H9 (cell line): ENCODE results near the gene GLCCI1. TPM values are rescaled to one million over a fixed set of nuclear protein-coding genes. Genes with fewer than 3 reads are reported as not detected.
"Not testable (repeated sequence)": the region's sequence is repeated elsewhere in the genome, so short reads cannot be mapped to it uniquely, and the experiment has no call there.

Experiments used
- DNase-seq: peaks from one replicate; pipeline ENCODE4 v3.0.0-alpha.2; 2017
- H2AFZ ChIP-seq: one replicate; pipeline ENCODE4 v1.6.1; 2013; ENCODE audit warnings: mild to moderate bottlenecking, low read length, control low read depth, moderate library complexity
- H2AK5ac ChIP-seq: 2 replicates; pipeline ENCODE4 v1.6.1; 2013; ENCODE audit warnings: low read length, control low read depth, mixed read lengths; ENCODE audit not compliant: insufficient read length
- H2BK120ac ChIP-seq: one replicate; pipeline ENCODE4 v1.6.1; 2013; ENCODE audit warnings: low read depth, mild to moderate bottlenecking, low read length, control low read depth, inconsistent platforms; ENCODE audit not compliant: poor library complexity, severe bottlenecking
- H2BK12ac ChIP-seq: 2 replicates; pipeline ENCODE4 v1.6.1; 2013; ENCODE audit warnings: low read length, control low read depth, mixed read lengths, low read depth; ENCODE audit not compliant: insufficient read length
- H2BK15ac ChIP-seq: 2 replicates; pipeline ENCODE4 v1.6.1; 2013; ENCODE audit warnings: low read depth, low read length, control low read depth
- H2BK20ac ChIP-seq: one replicate; pipeline ENCODE4 v1.6.1; 2013; ENCODE audit warnings: low read depth, mild to moderate bottlenecking, low read length, control low read depth, inconsistent platforms; ENCODE audit not compliant: poor library complexity, severe bottlenecking
- H2BK5ac ChIP-seq: 2 replicates; pipeline ENCODE4 v1.6.1; 2013; ENCODE audit warnings: low read length, control low read depth, mixed read lengths; ENCODE audit not compliant: insufficient read length
- H3K14ac ChIP-seq: 2 replicates; pipeline ENCODE4 v1.6.1; 2013; ENCODE audit warnings: low read length, control low read depth; ENCODE audit not compliant: insufficient read depth
- H3K18ac ChIP-seq: 2 replicates; pipeline ENCODE4 v1.6.1; 2013; ENCODE audit warnings: low read depth, mild to moderate bottlenecking, mixed read lengths, low read length, control low read depth; ENCODE audit not compliant: insufficient read length
- H3K23ac ChIP-seq: 2 replicates; pipeline ENCODE4 v1.6.1; 2013; ENCODE audit warnings: low read length, control low read depth, mixed read lengths, low read depth; ENCODE audit not compliant: insufficient read length
- H3K23me2 ChIP-seq: 2 replicates; pipeline ENCODE4 v1.6.1; 2013; ENCODE audit warnings: low read depth, mild to moderate bottlenecking, mixed read lengths, low read length, control low read depth; ENCODE audit not compliant: insufficient read length, poor library complexity, severe bottlenecking
- H3K27ac ChIP-seq: 2 replicates; pipeline ENCODE4 v1.5.1; 2013; ENCODE audit warnings: low read length, control low read depth, mixed read lengths, low read depth; ENCODE audit not compliant: insufficient read length
- H3K27me3 ChIP-seq: 2 replicates; pipeline ENCODE4 v1.6.1; 2013; ENCODE audit warnings: low read length, control low read depth, inconsistent platforms; ENCODE audit not compliant: insufficient read depth
- H3K4ac ChIP-seq: 2 replicates; pipeline ENCODE4 v1.6.1; 2013; ENCODE audit warnings: low read depth, mild to moderate bottlenecking, control low read depth, inconsistent platforms, low read length, moderate library complexity
- H3K4me1 ChIP-seq: 2 replicates; pipeline ENCODE4 v1.6.1; 2013; ENCODE audit warnings: low read length, control low read depth, inconsistent platforms; ENCODE audit not compliant: insufficient read depth
- H3K4me2 ChIP-seq: 2 replicates; pipeline ENCODE4 v1.6.1; 2013; ENCODE audit warnings: low read length, control low read depth, mixed read lengths; ENCODE audit not compliant: insufficient read length, insufficient read depth
- H3K56ac ChIP-seq: 2 replicates; pipeline ENCODE4 v1.6.1; 2013; ENCODE audit warnings: low read depth, mild to moderate bottlenecking, mixed read lengths, low read length, control low read depth; ENCODE audit not compliant: insufficient read length
- H3K79me1 ChIP-seq: 2 replicates; pipeline ENCODE4 v1.6.1; 2013; ENCODE audit warnings: low read depth, mild to moderate bottlenecking, moderate library complexity, low read length, control low read depth, inconsistent platforms; ENCODE audit not compliant: insufficient read depth, poor library complexity, severe bottlenecking
- H3K79me2 ChIP-seq: 2 replicates; pipeline ENCODE4 v1.6.1; 2013; ENCODE audit warnings: low read length, control low read depth, inconsistent platforms; ENCODE audit not compliant: insufficient read depth
- H3K9ac ChIP-seq: 2 replicates; pipeline ENCODE4 v1.6.1; 2013; ENCODE audit warnings: low read length, control low read depth, mixed read lengths; ENCODE audit not compliant: insufficient read length; ENCODE audit errors: extremely low read depth
- H3K9me3 ChIP-seq: one replicate; pipeline ENCODE4 v1.6.1; 2013; ENCODE audit warnings: low read depth, low read length, inconsistent platforms; ENCODE audit not compliant: control insufficient read depth
- H3T11ph ChIP-seq: one replicate; pipeline ENCODE4 v1.6.1; 2013; ENCODE audit warnings: mild to moderate bottlenecking, low read length, control low read depth, inconsistent platforms
- H4K20me1 ChIP-seq: one replicate; pipeline ENCODE4 v1.6.1; 2013; ENCODE audit not compliant: control insufficient read depth, insufficient read length, insufficient read depth
- H4K5ac ChIP-seq: 2 replicates; pipeline ENCODE4 v1.6.1; 2013; ENCODE audit warnings: low read depth, mild to moderate bottlenecking, mixed read lengths, low read length, control low read depth; ENCODE audit not compliant: insufficient read length
- H4K8ac ChIP-seq: replicated peaks from 2 replicates; pipeline ENCODE4 v1.6.1; 2013; ENCODE audit warnings: low read length, control low read depth, mixed read lengths, low read depth; ENCODE audit not compliant: insufficient read length
- H4K91ac ChIP-seq: 2 replicates; pipeline ENCODE4 v1.6.1; 2013; ENCODE audit warnings: low read depth, mild to moderate bottlenecking, moderate library complexity, mixed read lengths, low read length, control low read depth; ENCODE audit not compliant: insufficient read length
- H3K27ac Mint-ChIP-seq, 3 experiments: 2 replicates in 2 of 3; 3 replicates in 1 of 3; pipeline ENCODE4 v1.8.0; 2020 to 2021; ENCODE audit warnings: mixed read lengths in 3 of 3, mild to moderate bottlenecking in 1 of 3, moderate library complexity in 1 of 3
- H3K27me3 Mint-ChIP-seq: 2 replicates; pipeline ENCODE4 v1.8.0; 2021; ENCODE audit warnings: low read depth, mild to moderate bottlenecking, moderate library complexity, mixed read lengths
- H3K36me3 Mint-ChIP-seq, 3 experiments: 2 replicates in 2 of 3; 3 replicates in 1 of 3; pipeline ENCODE4 v1.8.0; 2020 to 2021; ENCODE audit warnings: low read depth in 3 of 3, mixed read lengths in 3 of 3; ENCODE audit not compliant: insufficient read depth in 1 of 3
- H3K4me1 Mint-ChIP-seq, 2 experiments: 2 replicates each; pipeline ENCODE4 v1.8.0; 2020; ENCODE audit warnings: mixed read lengths in 2 of 2
- H3K4me3 Mint-ChIP-seq, 2 experiments: 2 replicates in 1 of 2; 3 replicates in 1 of 2; pipeline ENCODE4 v1.8.0; 2020 to 2021; ENCODE audit warnings: mild to moderate bottlenecking in 2 of 2, mixed read lengths in 2 of 2, moderate library complexity in 1 of 2
- H3K9me3 Mint-ChIP-seq, 2 experiments: 2 replicates in 1 of 2; 3 replicates in 1 of 2; pipeline ENCODE4 v1.8.0; 2020; ENCODE audit warnings: mild to moderate bottlenecking in 2 of 2, mixed read lengths in 2 of 2, moderate library complexity in 1 of 2
- CTCF ChIP-seq: fragments of 200-600 bp; sonication (generic); conservative IDR thresholded peaks from 3 replicates; pipeline ENCODE4 v1.8.0; 2021; ENCODE audit warnings: antibody characterized with exemption, mild to moderate bottlenecking
- WGBS: extraction: QIAGEN DNeasy Blood & Tissue Kit; methylation state at CpG from one replicate; pipeline ENCODE4 v1.1.7; 2013; ENCODE audit warnings: missing lambda C conversion rate, low lambda C conversion rate, mixed read lengths; ENCODE audit not compliant: insufficient read length; ENCODE audit errors: extremely low coverage; 5-methylcytosine and 5-hydroxymethylcytosine counted together
- total RNA-seq: library from RNA; stranded (reverse); gene quantifications from 2 replicates; pipeline ENCODE4 v1.2.1, GENCODE V29; 2021

GLCCI1 gene
- total RNA-seq, 1 experiment from 2014 or later = 19.1 TPM

- Histone ChIP-seq H4K91ac (no peak overlapping the region), H3K9ac (no peak overlapping the region), H4K5ac (no peak overlapping the region), H3K23ac (no peak overlapping the region), H3K4me1 (no peaks in the 10 kb centered on the region), H2AFZ (no peak overlapping the region), H3T11ph (no peak overlapping the region), H2BK5ac (no peak overlapping the region), H2BK12ac (no peak overlapping the region), H3K18ac (no peak overlapping the region), H4K8ac (no peak overlapping the region), H2BK120ac (no peak overlapping the region), H3K14ac (no peak overlapping the region), H3K27ac (no peak overlapping the region), H2BK20ac (no peak overlapping the region), H3K27me3 (no peaks in the 10 kb centered on the region), H3K23me2 (no peaks in the 10 kb centered on the region), H2AK5ac (no peak overlapping the region), H3K56ac (no peak overlapping the region), H3K79me1 (no peaks in the 10 kb centered on the region), H3K79me2 (peaks cover 2% of the 10 kb centered on the region; the same call in 1 of the 2 replicates), H3K9me3 (peaks cover 6% of the 10 kb centered on the region), H4K20me1 (no peaks in the 10 kb centered on the region), H3K4ac (no peak overlapping the region), H2BK15ac (no peak overlapping the region), H3K4me2 (no peak overlapping the region)
- DNase-seq = no peak
- Mint-ChIP-seq H3K4me3 (no peak overlapping the region), H3K27me3 (no peaks in the 10 kb centered on the region), H3K9me3 (peaks cover 24 to 26% of the 10 kb centered on the region in 2 experiments), H3K4me1 (peaks cover 4 to 8% of the 10 kb centered on the region in 2 experiments; a peak in 3 of 4 replicates), H3K36me3 (peaks cover 20 to 34% (median 21%) of the 10 kb centered on the region in 3 experiments), H3K27ac (no peak overlapping the region)
- TF ChIP-seq CTCF = no peak
- WGBS = no CpG with 5 or more reads among the region's 1 CpG
Measured at GRCh38 chr7:7992506-7992905, 23.9 kb downstream of the GLCCI1 start.

- not testable (repeated sequence) for H3K4me1 ChIP-seq, H3K14ac ChIP-seq, H4K91ac ChIP-seq, H3K9ac ChIP-seq, H3K23ac ChIP-seq, H3K27ac Mint-ChIP-seq, H2BK120ac ChIP-seq, H4K5ac ChIP-seq, H3K18ac ChIP-seq, H3K4me2 ChIP-seq, H3K79me1 ChIP-seq, H3K4ac ChIP-seq, H2BK20ac ChIP-seq, H2BK5ac ChIP-seq, DNase-seq, H4K20me1 ChIP-seq, H2BK12ac ChIP-seq, H3K27ac ChIP-seq, H2BK15ac ChIP-seq, H3T11ph ChIP-seq, H3K27me3 Mint-ChIP-seq, H3K9me3 ChIP-seq, H2AK5ac ChIP-seq, H3K4me1 Mint-ChIP-seq, H3K23me2 ChIP-seq, H3K27me3 ChIP-seq, H4K8ac ChIP-seq, H3K4me3 Mint-ChIP-seq, H3K56ac ChIP-seq, H3K79me2 ChIP-seq, H2AFZ ChIP-seq
- WGBS = no CpG with 5 or more reads among the region's 6 CpGs
- Mint-ChIP-seq H3K9me3 (peaks cover 24 to 28% of the 10 kb centered on the region in 2 experiments), H3K36me3 (peaks cover 20 to 34% (median 21%) of the 10 kb centered on the region in 3 experiments)
Measured at GRCh38 chr7:7995348-7995747, 26.8 kb downstream of the GLCCI1 start.
